Cardiac septum (tissue), 1 donor: Measurements from ENCODE around the gene FAM114A2. TPM values are rescaled to one million over a fixed set of nuclear protein-coding genes. Genes with fewer than 3 reads are reported as not detected.

ENCODE experiments used
- DNase-seq: peaks from one replicate; pipeline ENCODE4 v3.0.0-alpha.2; 2020; ENCODE audit warnings: low spot score
- intact Hi-C: fragments of 100-400 bp; cut with DNase I; formaldehyde crosslinking; loops from one replicate; pipeline ENCODE4 v1.14.0; 2022
- total RNA-seq: library from RNA; stranded (reverse); fragmentation: NEBNext Ultra II Directional; extraction: Animal tissue kit (Norgen Biotek cat#: 25700); gene quantifications from one replicate; pipeline ENCODE4 v1.2.1, GENCODE V29; 2021
- donor health status: DM: no; HTN: no; CAD: no.

The FAM114A2 gene
- total RNA-seq, 1 donor from 2014 or later = 37.6 TPM

DNA sequence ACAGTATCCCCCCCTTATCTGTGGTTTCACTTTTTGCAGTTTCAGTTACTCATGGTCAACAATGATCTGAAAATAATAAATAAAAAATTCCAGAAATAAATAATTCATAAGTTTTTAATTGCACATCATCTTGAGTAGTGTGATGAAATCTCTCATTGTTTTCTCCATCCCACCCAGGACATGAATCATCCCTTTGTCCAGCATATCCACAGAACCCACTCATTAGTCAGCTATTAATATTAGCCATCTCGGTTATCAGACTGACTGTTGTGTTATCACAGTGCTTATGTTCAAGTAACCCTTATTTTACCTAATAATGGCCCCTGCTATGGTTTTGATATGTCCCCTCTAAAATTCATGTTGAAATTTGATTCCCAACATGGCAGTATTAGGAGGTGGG, 40.7 kb downstream of the FAM114A2 start:
- DNase-seq = no peak
- intact Hi-C loops = no loop called here

DNA sequence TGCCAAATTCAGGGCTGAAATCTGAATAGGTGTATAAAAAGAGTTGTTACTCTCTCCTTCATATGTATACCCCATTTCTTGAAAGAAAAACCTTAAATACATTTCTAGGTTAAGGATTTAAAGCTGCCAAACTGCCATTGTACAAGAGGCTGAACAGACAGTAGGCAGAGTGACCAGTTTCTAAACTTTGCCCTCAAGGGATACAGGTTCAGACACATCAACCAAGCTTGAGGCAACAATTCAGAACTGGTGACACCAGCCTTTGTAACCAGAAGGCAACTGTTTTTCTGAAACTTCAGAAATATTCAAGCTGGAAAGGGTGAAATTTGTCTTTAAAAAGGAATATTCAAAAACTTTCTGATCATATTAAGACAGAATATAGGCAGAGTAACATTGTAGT, 47.5 kb downstream of the FAM114A2 start:
- no peak for DNase-seq
- intact Hi-C loops = no loop called here

DNA sequence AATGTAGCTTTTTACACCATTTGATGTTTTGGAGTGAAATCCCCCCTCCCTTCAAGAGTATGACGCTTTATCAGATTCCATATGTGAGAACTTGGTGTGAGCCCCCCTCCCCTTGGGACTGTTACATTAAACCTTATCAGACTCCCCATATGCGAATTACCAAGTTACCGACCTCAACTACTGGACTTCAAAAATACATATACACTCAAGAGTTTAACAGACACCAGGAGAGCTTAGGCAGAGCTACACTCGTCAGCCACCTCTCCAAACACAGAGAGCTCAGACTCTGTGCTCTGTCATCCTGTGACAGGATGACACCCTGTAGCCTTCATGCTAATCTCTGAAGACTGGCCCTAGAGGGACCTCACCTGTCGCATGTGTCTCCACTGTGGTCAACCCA, 50.2 kb downstream of the FAM114A2 start:
- no peak for DNase-seq
- intact Hi-C loops = no loop called here

DNA sequence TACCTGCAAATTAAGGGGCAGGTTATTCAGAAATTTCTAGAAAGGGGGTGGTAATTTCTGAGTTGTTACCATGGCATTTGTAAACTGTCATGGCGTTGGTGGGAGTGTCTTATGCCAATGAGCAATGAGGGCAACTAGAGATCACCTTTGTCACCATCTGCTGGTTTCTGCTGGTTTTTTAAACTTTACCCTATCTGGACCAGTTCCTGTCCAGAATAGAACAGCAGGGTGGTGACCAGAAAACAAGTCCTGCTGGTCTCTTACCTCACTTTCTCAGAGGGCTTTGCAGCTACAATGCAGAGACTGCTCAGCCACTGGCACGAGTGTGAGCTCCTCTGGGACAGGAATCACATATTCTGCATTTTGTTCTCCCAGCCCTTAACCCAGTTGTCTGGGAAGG, 51.4 kb downstream of the FAM114A2 start:
- intact Hi-C loops = no loop called here
- no peak for DNase-seq

DNA sequence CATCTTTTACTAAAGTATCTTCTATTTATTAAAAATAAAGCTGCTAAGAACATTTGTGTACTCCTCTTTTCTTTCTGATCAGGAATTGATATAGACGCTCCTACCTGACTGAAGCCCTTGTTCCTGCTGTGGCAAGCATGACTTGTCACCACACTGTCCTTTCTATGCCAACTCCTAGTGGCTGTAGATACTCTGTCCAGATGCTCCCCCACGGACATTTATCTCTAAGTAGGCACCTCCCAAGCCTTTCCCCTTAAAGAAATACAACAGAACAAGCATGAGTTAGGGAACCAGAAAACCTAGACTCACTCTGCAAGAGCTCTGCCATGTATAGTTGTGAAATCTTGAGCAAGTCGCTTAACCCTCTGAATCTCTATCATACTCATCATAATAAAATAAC, 53.2 kb downstream of the FAM114A2 start:
- no peak for DNase-seq
- intact Hi-C loops = no loop called here

DNA sequence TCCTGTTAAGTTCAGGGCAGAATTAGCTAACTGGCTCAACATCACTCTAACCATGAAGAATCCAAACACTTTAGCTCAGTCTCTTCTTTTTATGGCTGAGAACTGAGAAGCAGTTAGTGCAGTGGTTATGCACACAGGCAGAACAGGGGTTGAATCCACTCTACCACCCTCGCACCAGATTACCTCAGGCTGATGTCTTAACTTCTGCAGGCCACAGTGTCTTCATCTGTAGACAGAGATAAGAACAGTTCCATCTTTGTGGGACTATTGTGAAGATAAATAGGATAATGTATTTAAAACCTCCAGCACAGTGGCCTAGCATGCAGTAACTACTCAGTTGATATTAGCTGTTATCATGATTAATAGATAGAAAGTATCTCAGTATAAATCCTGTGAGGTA, 54.8 kb downstream of the FAM114A2 start:
- no peak for DNase-seq
- intact Hi-C loops = no loop called here

DNA sequence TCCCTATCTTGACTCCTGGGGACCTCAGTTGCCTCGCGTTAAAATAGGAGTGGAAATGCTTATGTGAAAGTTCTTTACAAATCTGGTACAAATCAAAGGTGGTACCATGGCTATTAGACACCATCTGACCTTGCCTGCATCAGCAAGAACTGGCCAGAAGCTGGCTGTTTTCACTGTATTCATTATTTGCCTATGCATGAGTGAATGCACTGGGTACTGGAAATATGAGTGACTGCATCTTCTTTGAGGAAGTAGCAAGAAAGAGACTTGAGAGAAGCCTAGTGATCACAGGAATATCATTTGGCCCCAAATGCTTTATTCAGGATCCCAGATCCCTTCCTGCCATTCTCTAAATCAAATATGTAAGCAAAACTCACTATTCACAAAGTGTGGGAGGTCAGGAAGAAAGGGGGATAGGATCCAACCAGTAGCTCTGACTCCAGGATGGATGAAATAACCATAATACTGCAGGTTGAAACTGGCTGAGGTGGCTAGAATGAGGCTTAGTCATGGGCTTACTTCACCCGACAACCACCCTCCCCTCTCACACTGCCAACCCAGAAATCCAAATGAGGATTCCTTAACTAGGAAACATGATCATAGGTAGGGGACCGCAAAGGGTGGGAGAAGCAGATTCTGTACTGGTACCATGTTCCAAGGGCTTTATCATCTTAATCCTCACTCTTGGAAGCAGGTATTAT, 56.7 kb downstream of the FAM114A2 start:
- intact Hi-C loops = no loop called here
- DNase-seq = no peak

DNA sequence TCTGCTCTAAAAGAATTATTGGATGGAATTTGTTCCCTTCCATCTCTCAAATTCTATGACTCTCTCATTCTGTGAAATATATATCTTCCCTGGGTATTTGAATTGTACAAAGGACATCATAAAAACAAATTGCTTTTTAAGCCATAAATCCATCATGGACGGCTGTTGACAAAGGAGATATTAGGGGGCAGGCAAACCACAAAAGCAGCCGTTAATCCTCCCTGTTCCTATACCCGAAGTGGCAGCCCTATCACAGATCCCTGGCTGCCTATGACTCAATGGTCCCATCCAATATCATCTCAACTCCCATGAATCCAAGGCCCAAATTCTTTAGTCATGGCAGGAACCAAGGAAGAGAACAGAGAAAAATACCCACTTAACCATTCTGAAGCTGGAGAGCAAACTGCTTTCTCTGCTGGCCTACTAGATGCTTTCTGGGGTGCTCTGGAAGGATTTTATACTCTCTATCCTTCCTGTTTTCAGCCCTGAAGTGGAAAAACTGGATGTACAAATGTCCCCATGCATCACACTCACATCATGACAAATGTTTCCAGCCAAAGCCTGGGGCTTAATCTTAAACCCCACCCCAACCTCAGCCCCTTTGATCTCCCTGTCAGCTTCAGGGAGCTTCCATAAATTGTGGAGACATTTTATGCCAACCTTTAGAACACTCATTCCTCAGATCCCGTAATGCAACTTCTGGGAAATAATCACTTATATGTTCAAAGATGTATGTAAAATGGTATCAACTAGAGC, 59.5 kb downstream of the FAM114A2 start:
- intact Hi-C loops = loop anchor here (10.0 kb wide), 1 partner anchor 426 kb away; no protein-coding TSS in a partner anchor

DNA sequence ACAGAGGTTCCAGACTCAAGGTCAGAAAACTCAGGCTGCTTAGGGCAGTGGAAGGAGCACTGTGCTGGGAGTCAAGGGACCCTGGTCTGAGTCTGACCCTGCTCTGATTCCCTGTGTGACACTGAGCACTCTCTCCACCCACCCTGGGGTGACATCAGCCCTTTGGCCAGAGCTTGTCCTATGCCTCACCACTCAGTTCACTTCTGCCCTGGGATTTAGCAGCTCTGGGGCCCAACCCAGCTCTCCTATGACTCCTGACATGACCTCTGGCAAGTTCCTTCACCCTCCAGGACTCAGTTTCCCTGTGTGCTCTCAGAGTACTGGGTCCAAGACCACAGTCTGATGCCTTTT, 63.9 kb downstream of the FAM114A2 start:
- no peak for DNase-seq
- intact Hi-C loops = loop anchor here (2.0 to 10.0 kb wide), 2 partner anchors 206 to 430 kb away; no protein-coding TSS in a partner anchor

More for the DNA sequence above, 59.5 kb downstream of the FAM114A2 start:
- DNase-seq = no peak

DNA sequence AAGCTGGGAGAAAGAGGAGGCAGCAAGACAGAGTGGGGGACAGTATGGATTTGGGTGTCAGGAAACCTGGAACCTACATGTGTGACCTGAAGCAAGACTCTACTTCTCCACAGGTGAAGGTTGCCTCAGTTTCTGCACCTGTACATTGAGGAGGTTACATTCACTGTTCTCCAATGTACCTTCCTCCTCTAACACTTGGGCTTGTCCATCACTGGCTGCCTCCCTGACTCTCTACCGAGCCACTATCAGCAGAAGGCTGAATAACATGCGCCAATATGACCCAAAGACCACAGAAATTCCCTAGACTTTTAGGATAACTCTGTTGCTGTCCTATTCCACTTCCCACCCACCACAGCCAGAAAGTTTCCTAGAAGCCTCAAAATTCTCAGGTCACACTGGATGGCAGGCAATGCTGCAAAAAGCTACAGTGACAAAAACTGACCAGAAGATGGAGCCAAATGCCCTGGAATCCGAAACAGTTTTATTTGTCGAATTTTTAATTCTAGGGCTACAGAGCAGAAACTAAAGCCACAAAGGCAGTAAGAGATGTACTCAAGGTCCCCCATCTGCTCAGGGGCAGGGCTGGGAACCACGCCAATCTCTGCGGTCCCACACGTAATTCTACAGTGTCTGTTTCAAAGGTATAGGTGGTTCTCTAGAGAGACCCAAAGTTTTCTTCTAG, 64.4 kb downstream of the FAM114A2 start:
- no peak for DNase-seq
- intact Hi-C loops = loop anchor here (2.0 to 10.0 kb wide), 2 partner anchors 207 to 431 kb away; no protein-coding TSS in a partner anchor

DNA sequence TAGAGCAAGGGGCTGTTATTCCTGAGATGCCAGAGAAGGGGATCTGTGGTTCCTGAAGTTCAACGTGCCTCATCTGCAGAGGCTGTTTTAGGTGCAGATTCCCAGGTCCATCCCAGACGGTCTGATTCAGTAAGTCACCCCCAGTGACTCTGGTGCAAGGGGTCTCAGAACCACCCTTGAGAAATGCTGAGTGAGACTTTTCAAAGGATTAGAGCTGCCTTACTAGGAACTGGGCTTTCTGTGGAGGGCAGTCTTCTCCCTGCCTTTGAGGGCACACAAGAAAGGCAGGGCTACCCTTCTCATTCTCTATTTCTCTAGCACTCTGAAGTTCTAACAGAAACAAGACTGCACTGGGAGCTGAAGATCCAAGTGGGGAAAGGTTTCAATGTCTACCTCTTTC, 66.5 kb downstream of the FAM114A2 start:
- no peak for DNase-seq

DNA sequence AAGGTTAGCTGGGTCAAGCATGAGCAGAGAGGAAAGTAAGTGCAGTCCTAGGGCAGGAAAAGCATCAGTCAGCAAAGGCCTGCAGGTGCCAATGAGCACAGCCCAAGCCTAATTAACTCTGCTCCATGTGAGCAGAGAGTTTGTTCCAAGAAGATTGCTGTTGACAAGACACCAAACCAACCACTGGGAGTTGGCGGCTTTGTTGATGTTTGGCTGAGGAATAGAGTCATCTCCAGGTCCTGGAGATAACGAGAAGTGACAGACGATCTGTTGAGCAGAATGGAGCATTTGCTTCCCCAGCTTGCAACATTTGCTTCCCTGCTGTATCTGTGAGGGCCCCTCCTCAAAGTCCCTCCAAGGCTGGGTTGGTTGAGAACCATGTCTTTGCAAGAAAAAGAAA, 68.2 kb downstream of the FAM114A2 start:
- intact Hi-C loops = loop anchor here (10.0 kb wide), 1 partner anchor 434 kb away; no protein-coding TSS in a partner anchor
- no peak for DNase-seq

More for the DNA sequence above, 66.5 kb downstream of the FAM114A2 start:
- intact Hi-C loops = loop anchor here (10.0 kb wide), 1 partner anchor 433 kb away; no protein-coding TSS in a partner anchor

DNA sequence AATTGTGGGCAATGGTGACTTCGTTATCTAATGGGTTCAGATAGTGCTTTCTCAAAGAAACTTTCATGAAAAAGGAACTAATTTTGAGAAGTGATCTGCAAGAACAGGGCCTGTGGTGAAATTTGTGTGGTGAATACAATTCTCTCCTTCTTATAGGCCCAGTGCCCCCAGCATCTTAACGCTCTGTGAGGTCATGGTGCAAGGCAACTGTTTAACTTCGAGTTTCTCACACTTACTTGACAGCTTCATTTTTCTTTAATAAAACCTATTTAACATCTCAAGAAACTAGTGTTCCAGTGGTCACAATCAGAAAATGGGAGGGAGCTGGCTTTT, 69.2 kb downstream of the FAM114A2 start:
- intact Hi-C loops = loop anchor here (5.0 kb wide), 1 partner anchor 1437 kb away; no protein-coding TSS in a partner anchor
- no peak for DNase-seq

DNA sequence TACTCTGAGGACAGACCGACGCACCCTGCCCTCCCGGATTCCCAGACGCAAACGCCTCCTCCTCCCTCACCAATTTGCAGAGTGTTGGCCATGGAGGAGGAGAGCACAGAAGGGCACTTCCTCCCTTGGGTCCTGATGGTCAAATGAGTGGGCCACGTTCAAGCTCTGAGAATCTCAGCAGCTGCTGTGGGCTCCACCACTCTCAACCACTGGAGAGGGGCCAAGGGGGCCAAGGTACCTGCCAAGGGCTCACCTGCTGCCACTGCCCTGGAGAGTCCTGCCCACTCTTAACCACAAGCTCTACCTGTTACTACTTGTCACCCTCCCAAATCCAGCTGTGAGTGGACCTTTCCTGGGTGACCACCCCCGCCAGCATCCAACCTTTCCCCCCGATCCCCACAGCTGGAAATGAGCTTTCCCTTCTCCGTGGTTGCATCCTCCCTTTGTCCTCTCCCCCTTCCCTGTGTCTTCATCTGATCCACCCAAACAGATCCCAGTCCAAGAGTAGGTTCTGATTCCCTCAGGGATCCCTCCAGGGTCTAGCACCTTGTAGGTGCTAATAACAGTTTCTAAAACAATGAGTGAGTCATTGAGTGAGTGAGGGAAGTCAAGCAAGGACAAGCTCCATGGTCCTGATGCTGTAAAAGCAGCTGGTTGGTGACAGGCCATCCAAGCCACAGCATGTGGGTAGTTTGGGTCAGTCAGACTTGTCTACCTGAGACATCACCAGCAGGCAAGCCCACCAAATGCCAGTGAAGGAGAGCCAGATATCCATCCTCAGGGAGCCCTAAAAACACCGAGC, 69.7 kb downstream of the FAM114A2 start:
- no peak for DNase-seq
- intact Hi-C loops = loop anchor here (5.0 kb wide), 1 partner anchor 1437 kb away; no protein-coding TSS in a partner anchor

DNA sequence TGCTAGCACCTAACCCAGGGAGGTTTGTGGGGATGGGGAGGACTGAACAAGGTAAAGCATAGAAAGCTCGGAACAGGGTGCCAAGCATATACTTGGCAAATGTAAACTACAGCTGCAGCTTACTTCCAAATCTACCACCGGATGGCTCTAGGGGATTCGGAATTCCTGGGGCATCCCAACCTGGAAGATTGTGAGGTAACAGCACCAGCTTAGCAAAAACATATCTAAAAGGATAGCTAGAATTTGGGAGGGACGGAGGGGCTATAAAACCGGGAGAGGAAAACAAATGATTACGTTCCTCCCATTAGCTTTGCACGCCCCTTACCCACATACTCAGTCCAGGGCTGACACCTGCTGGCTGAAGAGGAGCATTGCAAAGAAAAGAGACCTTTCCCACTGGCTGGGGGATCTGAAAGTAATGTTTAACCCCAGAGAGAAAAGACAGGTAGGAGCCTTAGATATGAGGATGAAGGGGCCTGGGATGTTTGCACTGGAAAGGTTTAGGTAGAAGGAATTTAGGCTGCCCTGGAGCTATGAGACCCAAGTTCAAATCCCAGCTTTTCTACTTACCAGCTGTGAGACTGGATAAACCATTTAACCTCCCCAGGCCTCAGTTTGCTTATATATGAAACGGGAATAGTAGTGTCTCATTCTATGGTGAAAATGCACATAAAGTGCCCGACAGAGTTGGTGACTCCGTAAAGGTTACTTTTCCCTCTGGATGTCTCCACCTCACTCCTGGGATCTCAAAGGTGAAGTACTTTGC, 73.6 kb downstream of the FAM114A2 start:
- no peak for DNase-seq
- intact Hi-C loops = loop anchor here (1.0 to 5.0 kb wide), 2 partner anchors 469 to 1433 kb away; no protein-coding TSS in a partner anchor

DNA sequence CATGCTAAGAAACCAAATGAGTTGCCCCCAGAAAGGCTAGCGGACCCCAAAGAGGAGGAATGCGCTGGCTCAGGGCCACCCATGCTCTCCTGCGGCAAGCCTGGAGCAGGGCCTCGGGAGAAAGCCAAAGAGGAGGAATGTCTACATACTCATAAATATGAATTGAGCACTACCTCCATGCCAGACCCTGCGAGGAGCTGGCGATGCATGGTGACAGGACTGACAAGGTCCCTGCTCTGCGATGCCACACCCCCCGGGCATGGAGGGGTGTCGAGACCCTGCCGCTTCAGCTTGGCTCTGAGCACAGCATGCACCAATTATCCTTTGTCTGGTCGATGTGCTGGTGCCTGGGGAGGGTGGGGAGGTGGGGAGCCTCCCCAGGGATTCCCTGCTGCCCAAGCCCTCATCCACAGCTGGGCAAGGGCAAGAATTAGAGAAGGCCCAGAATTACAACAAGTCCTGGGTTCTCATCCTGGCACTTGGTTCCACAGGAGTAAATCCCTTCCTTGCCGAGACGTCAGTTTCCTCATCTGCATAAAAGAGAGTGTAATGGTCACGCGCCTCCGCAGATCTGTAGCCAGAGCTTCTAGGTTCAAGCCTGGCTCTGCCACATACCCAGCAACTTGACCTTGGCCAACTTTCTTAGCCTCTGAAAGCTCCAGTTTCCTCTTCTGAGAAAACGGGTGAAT, 74.4 kb downstream of the FAM114A2 start:
- intact Hi-C loops = no loop called here
- DNase-seq = no peak

DNA sequence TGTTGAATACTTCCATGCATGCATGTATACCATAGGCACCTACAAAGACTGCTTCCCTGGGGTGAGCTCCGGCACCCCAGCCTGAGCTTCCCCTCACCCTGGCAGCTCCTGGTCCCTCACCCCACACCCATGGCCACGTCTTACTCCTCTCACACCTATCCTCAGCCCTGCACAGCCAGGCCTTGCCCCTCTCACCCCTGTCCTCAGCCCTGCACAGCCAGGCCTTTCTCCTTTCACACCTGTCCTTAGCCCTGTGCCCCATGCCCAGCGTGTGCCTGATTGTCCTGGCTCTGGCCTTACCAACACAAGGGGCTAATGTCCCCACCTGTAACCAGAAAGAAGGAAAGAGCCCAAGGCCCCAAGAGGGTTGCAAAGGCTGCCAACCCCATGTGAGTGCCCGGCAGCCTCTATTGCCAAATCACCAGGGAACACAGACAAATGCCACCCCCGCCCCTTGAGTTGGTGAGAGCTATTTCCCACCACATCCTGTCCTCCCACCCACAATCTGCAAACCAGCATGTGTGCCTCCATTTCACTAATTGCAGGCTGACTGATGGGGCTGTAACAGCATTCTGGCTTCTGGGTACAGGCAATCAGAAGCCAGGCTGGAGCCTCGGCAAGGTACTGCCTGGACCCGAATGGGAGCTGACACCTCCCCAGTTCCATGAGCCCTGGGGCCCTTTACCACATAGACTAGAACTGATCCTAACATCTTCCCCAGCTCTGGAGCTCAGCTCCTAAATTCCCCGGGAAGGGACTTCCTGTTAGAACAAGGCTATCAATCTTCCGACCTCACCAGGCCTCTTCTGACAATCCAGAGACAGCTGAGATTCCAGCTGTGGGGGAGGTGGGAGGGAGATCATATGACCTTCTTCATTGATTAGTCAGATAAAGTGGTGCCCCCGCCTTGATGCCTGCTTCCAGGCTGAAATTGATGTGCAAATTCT, 78.2 kb downstream of the FAM114A2 start:
- no peak for DNase-seq

More for the DNA sequence above, 78.2 kb downstream of the FAM114A2 start:
- intact Hi-C loops = no loop called here
